Keratinocyte (primary cell): ENCODE results near the gene MAGEA2B. TPM values are rescaled to one million over a fixed set of nuclear protein-coding genes. Genes with fewer than 3 reads are reported as not detected.
"Not testable (repeated sequence)": the region's sequence is repeated elsewhere in the genome, so short reads cannot be mapped to it uniquely, and the experiment has no call there.

Experiments
- DNase-seq: peaks from one replicate; pipeline ENCODE4 v3.0.0-alpha.2; 2011; ENCODE audit warnings: low read depth, missing footprints, low spot score
- FAIRE-seq: peaks from 2 replicates; lab custom pipeline; 2011; peaks lifted over from hg19 to GRCh38; lab: Jason Lieb, UNC
- H2AFZ ChIP-seq: 2 replicates; pipeline ENCODE4 v1.6.0; 2012; ENCODE audit warnings: low read length, control low read depth, inconsistent platforms; ENCODE audit not compliant: control insufficient read depth
- H3K27ac ChIP-seq: 2 replicates; pipeline ENCODE4 v1.5.1; 2011; ENCODE audit warnings: low read length; ENCODE audit not compliant: control insufficient read depth, insufficient read depth
- H3K27me3 ChIP-seq: 3 replicates; pipeline ENCODE4 v1.6.0; 2011; ENCODE audit warnings: low read length; ENCODE audit not compliant: control insufficient read depth, insufficient read depth; ENCODE audit errors: extremely low read depth
- H3K36me3 ChIP-seq, 2 experiments: 2 replicates in 1 of 2; 3 replicates in 1 of 2; pipeline ENCODE4 v1.5.1; 2011; ENCODE audit warnings: low read length in 2 of 2, mild to moderate bottlenecking in 1 of 2; ENCODE audit not compliant: control insufficient read depth in 2 of 2, insufficient read depth in 2 of 2; ENCODE audit errors: extremely low read depth in 1 of 2
- H3K4me1 ChIP-seq: 3 replicates; pipeline ENCODE4 v1.5.1; 2011; ENCODE audit warnings: low read length; ENCODE audit not compliant: control insufficient read depth, insufficient read depth; ENCODE audit errors: extremely low read depth
- H3K4me2 ChIP-seq: 3 replicates; pipeline ENCODE4 v1.6.0; 2011; ENCODE audit warnings: low read depth, low read length; ENCODE audit not compliant: control insufficient read depth, insufficient read depth; ENCODE audit errors: extremely low read depth
- H3K4me3 ChIP-seq, 3 experiments: fragments of 200-600 bp in 1 of 3; sonication (generic) in 1 of 3; 2 replicates in 2 of 3; 3 replicates in 1 of 3; pipeline ENCODE4 v1.5.1; 2011 to 2016; ENCODE audit warnings: low read length in 3 of 3, mild to moderate bottlenecking in 3 of 3, control low read depth in 2 of 3, inconsistent platforms in 1 of 3, low read depth in 1 of 3, mixed read lengths in 1 of 3, mixed run types in 1 of 3, moderate library complexity in 1 of 3; ENCODE audit not compliant: control insufficient read depth in 2 of 3, insufficient read depth in 2 of 3; ENCODE audit errors: extremely low read depth in 1 of 3
- H3K79me2 ChIP-seq: 2 replicates; pipeline ENCODE4 v1.6.0; 2012; ENCODE audit warnings: low read length; ENCODE audit not compliant: control insufficient read depth, insufficient read depth
- H3K9ac ChIP-seq: 3 replicates; pipeline ENCODE4 v1.6.0; 2011; ENCODE audit warnings: low read length; ENCODE audit not compliant: control insufficient read depth, insufficient read depth; ENCODE audit errors: extremely low read depth
- H3K9me1 ChIP-seq: 3 replicates; pipeline ENCODE4 v1.6.0; 2011; ENCODE audit warnings: low read length; ENCODE audit not compliant: control insufficient read depth, insufficient read depth; ENCODE audit errors: extremely low read depth
- H3K9me3 ChIP-seq: 2 replicates; pipeline ENCODE4 v1.5.1; 2012; ENCODE audit warnings: low read depth, low read length; ENCODE audit not compliant: control insufficient read depth
- H4K20me1 ChIP-seq: 3 replicates; pipeline ENCODE4 v1.6.0; 2011; ENCODE audit warnings: low read length; ENCODE audit not compliant: control insufficient read depth, insufficient read depth; ENCODE audit errors: extremely low read depth
- EZH2 ChIP-seq: IDR thresholded peaks from one replicate; pipeline ENCODE4 v1.6.1; 2012; ENCODE audit warnings: inconsistent platforms, mild to moderate bottlenecking, low read length, moderate library complexity
- dilution Hi-C: fragments of 300-500 bp; cut with MboI; formaldehyde crosslinking; loops from one replicate; pipeline ENCODE4 v1.7.0; 2020; ENCODE audit warnings: low sequenced_read_pairs; ENCODE audit not compliant: extremely low pct_ligation_motif_present
- polyA plus RNA-seq, 5 experiments: library from polyadenylated mRNA; depleted of rRNA in 3 of 5; stranded (reverse) in 3 of 5; stranded (forward) in 1 of 5; unstranded in 1 of 5; fragments of >200 nt; gene quantifications; 1 replicate in 1 of 5; 2 replicates in 3 of 5; 3 replicates in 1 of 5; pipeline versions ENCODE4 v1.2.1 to v1.2.3, GENCODE V29; 2011 to 2012; ENCODE audit warnings: missing spikeins in 2 of 5, low read depth in 1 of 5, low replicate concordance in 1 of 5
- TF ChIP-seq, protein P1 (sequence below), 3 experiments: IDR thresholded peaks in 1 of 3; conservative IDR thresholded peaks in 1 of 3; optimal IDR thresholded peaks in 1 of 3; 2 replicates in 2 of 3; 3 replicates in 1 of 3; pipeline versions ENCODE3 to v1.5.1; 2011; ENCODE audit warnings: low read length in 3 of 3, mild to moderate bottlenecking in 3 of 3, moderate library complexity in 2 of 3, control low read depth in 1 of 3, inconsistent platforms in 1 of 3; ENCODE audit not compliant: insufficient read depth in 2 of 3; ENCODE audit errors: extremely low read depth in 1 of 3

The MAGEA2B gene
- polyA plus RNA-seq, 1 donor (not counting 4 experiments of a cell fraction or from before 2014, with no cell fraction given) = not detected

DNA sequence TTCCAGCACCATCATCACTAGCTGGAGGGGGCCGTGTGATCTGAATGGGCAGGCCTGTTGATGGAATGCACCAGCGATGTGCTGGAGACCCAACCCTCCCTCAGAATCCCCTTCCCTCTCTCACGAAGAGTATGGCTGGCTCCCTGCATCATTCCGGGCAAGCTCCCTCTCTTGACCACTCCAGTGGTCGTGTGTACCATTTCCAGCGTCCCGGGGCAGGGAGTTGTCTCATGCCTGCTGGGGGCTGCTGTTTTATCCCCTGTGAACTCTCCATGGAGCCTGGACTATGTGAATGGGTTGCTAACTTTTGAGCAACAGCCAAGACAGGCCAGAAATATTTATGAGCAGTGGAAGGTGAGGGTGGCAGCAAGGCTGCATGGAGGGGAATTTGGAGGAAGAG lies 11.0 kb downstream of the MAGEA2B start:
- no peaks in the 10 kb centered on the region for H3K27me3 ChIP-seq
- H3K9ac ChIP-seq = no peak overlapping the region
- no peaks in the 10 kb centered on the region for H3K9me1 ChIP-seq
- H3K4me1 ChIP-seq = no peaks in the 10 kb centered on the region
- H2AFZ ChIP-seq = no peak overlapping the region
- dilution Hi-C loops = no loop called here
- DNase-seq (no peak), FAIRE-seq (no peak)
- no peaks in the 10 kb centered on the region for H3K36me3 ChIP-seq
- TF ChIP-seq EZH2 = no peak
- TF ChIP-seq, protein P1, sequence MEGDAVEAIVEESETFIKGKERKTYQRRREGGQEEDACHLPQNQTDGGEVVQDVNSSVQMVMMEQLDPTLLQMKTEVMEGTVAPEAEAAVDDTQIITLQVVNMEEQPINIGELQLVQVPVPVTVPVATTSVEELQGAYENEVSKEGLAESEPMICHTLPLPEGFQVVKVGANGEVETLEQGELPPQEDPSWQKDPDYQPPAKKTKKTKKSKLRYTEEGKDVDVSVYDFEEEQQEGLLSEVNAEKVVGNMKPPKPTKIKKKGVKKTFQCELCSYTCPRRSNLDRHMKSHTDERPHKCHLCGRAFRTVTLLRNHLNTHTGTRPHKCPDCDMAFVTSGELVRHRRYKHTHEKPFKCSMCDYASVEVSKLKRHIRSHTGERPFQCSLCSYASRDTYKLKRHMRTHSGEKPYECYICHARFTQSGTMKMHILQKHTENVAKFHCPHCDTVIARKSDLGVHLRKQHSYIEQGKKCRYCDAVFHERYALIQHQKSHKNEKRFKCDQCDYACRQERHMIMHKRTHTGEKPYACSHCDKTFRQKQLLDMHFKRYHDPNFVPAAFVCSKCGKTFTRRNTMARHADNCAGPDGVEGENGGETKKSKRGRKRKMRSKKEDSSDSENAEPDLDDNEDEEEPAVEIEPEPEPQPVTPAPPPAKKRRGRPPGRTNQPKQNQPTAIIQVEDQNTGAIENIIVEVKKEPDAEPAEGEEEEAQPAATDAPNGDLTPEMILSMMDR (optimal IDR thresholded peaks at IDR 0.05 in 1 of 3, IDR thresholded peaks at IDR 0.05 in 1 of 3, conservative IDR thresholded peaks at IDR 0.05 in 1 of 3; ENCODE audit: extremely low read depth in 1 of 3, insufficient read depth in 2 of 3, low read length in 3 of 3) = no peak
- H3K79me2 ChIP-seq = no peaks in the 10 kb centered on the region
- no peak overlapping the region for H3K4me3 ChIP-seq
- no peaks in the 10 kb centered on the region for H3K9me3 ChIP-seq
- H4K20me1 ChIP-seq = no peaks in the 10 kb centered on the region
- H3K27ac ChIP-seq = no peak overlapping the region
- H3K4me2 ChIP-seq = no peak overlapping the region

DNA sequence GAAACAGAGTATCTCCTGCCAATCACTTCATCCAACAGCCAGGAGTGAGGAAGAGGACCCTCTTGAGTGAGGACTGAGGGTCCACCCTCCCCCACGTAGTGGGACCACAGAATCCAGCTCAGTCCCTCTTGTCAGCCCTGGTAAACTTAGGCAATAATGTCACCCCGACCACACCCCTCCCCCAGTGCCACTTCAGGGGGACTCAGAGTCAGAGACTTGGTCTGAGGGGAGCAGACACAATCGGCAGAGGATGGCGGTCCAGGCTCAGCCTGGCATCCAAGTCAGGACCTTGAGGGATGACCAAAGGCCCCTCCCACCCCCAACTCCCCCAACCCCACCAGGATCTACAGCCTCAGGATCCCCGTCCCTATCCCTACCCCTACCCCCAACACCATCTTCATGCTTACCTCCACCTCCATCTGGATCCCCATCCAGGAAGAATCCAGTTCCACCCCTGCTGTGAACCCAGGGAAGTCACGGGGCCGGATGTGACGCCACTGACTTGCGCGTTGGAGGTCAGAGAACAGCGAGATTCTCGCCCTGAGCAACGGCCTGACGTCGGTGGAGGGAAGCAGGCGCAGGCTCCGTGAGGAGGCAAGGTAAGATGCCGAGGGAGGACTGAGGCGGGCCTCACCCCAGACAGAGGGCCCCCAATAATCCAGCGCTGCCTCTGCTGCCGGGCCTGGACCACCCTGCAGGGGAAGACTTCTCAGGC lies 19.0 kb downstream of the MAGEA2B start, which contains the start of the genes CSAG1 and MAGEA12:
Gene CSAG1 (minus strand): TSS at position 461 of the 715 bp plus-strand sequence. CDS start 1,261 bp downstream, outside the sequence.
Gene MAGEA12 (plus strand): TSS at position 497 of the 715 bp plus-strand sequence. CDS start 2,405 bp downstream, outside the sequence.
- no peak within 1 kb of the TSS for H3K9ac ChIP-seq
- no peaks in the 10 kb centered on the region for H3K4me1 ChIP-seq
- no peaks in the 10 kb centered on the region for H3K9me3 ChIP-seq
- dilution Hi-C loops = no loop called here
- H4K20me1 ChIP-seq = no peaks in the 10 kb centered on the region
- no peak within 1 kb of the TSS for H3K4me3 ChIP-seq
- no peaks in the 10 kb centered on the region for H3K79me2 ChIP-seq
- no peak for FAIRE-seq
- no peak within 1 kb of the TSS for H3K27ac ChIP-seq
- H3K27me3 ChIP-seq = no peaks in the 10 kb centered on the region
- TF ChIP-seq, protein P1 (optimal IDR thresholded peaks at IDR 0.05 in 1 of 3, IDR thresholded peaks at IDR 0.05 in 1 of 3, conservative IDR thresholded peaks at IDR 0.05 in 1 of 3; ENCODE audit: extremely low read depth in 1 of 3, insufficient read depth in 2 of 3, low read length in 3 of 3) = no peak
- no peak for TF ChIP-seq EZH2
- no peak within 1 kb of the TSS for H3K4me2 ChIP-seq
- no peak for DNase-seq
- no peaks in the 10 kb centered on the region for H3K36me3 ChIP-seq
- no peaks in the 10 kb centered on the region for H3K9me1 ChIP-seq
- H2AFZ ChIP-seq = no peak within 1 kb of the TSS

DNA sequence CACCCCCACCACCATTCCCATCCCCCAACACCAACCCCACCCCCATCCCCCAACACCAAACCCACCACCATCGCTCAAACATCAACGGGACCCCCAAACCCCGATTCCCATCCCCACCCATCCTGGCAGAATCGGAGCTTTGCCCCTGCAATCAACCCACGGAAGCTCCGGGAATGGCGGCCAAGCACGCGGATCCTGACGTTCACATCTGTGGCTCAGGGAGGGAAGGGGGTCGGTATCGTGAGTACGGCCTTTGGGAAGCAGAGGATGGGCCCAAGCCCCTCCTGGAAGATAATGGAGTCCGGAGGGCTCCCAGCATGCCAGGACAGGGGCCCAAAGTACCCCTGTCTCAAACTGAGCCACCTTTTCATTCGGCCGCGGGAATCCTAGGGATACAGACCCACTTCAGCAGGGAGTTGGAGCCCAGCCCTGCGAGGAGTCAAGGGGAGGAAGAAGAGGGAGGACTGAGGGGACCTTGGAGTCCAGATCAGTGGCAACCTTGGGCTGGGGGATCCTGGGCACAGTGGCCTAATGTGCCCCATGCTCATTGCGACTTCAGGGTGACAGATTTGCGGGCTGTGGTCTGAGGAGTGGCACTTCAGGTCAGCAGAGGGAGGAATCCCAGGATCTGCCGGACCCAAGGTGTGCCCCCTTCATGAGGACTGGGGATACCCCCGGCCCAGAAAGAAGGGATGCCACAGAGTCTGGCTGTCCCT lies 19.9 kb downstream of the MAGEA2B start:
- H4K20me1 ChIP-seq, H3K9ac ChIP-seq, H3K27me3 ChIP-seq, H3K9me1 ChIP-seq, H3K27ac ChIP-seq, H3K4me2 ChIP-seq, DNase-seq, dilution Hi-C loops, H2AFZ ChIP-seq, H3K4me3 ChIP-seq, FAIRE-seq, H3K36me3 ChIP-seq, H3K4me1 ChIP-seq, H3K9me3 ChIP-seq, H3K79me2 ChIP-seq: not testable (repeated sequence)
